ENCODE data around the gene KIFC1.

KIFC1 gene

GRCh38 chr6:33427585-33428223 is 36.1 kb downstream of the KIFC1 start:
- no peak for DNase-seq

GRCh38 chr6:33428224-33428965 is 36.8 kb downstream of the KIFC1 start:
- DNase-seq: no peak

- DNase-seq: no peak
Observed at GRCh38 chr6:33428966-33429749, 37.5 kb downstream of the KIFC1 start.

- no peak for DNase-seq
Observed at GRCh38 chr6:33429750-33430052, 38.1 kb downstream of the KIFC1 start.

- DNase-seq: no peak
Observed at GRCh38 chr6:33430334-33430733, 38.7 kb downstream of the KIFC1 start.

GRCh38 chr6:33430991-33431879 is 39.6 kb downstream of the KIFC1 start:
- DNase-seq: no peak

GRCh38 chr6:33431880-33432541 is 40.4 kb downstream of the KIFC1 start:
- no peak for DNase-seq

GRCh38 chr6:33432546-33432945 is 40.9 kb downstream of the KIFC1 start:
- DNase-seq: no peak

- no peak for DNase-seq
Observed at GRCh38 chr6:33433001-33433543, 41.4 kb downstream of the KIFC1 start.

GRCh38 chr6:33433544-33434191 is 42.0 kb downstream of the KIFC1 start:
- no peak for DNase-seq

GRCh38 chr6:33434961-33435360 is 43.3 kb downstream of the KIFC1 start:
- DNase-seq: no peak

- no peak for DNase-seq
Observed at GRCh38 chr6:33437666-33438065, 46.0 kb downstream of the KIFC1 start.

- DNase-seq: no peak
Observed at GRCh38 chr6:33438978-33439594, 47.5 kb downstream of the KIFC1 start.

GRCh38 chr6:33439956-33440648 is 48.5 kb downstream of the KIFC1 start:
- DNase-seq: no peak

GRCh38 chr6:33440649-33441309 is 49.2 kb downstream of the KIFC1 start:
- no peak for DNase-seq

- no peak for DNase-seq
Observed at GRCh38 chr6:33441457-33441856, 49.8 kb downstream of the KIFC1 start.

GRCh38 chr6:33442283-33442682 is 50.7 kb downstream of the KIFC1 start:
- DNase-seq: no peak

- no peak for DNase-seq
Observed at GRCh38 chr6:33443025-33443424, 51.4 kb downstream of the KIFC1 start.

GRCh38 chr6:33443619-33444504 is 52.2 kb downstream of the KIFC1 start:
- no peak for DNase-seq
